ENCODE measurements around the gene GDF7.

GDF7 gene

GRCh38 chr2:20671036-20671735, 4.2 kb downstream of the GDF7 start:
- no peak overlapping the region for H3K4me3 ChIP-seq (ENCODE audit: low read depth, low read length)
- TF ChIP-seq, protein P1, sequence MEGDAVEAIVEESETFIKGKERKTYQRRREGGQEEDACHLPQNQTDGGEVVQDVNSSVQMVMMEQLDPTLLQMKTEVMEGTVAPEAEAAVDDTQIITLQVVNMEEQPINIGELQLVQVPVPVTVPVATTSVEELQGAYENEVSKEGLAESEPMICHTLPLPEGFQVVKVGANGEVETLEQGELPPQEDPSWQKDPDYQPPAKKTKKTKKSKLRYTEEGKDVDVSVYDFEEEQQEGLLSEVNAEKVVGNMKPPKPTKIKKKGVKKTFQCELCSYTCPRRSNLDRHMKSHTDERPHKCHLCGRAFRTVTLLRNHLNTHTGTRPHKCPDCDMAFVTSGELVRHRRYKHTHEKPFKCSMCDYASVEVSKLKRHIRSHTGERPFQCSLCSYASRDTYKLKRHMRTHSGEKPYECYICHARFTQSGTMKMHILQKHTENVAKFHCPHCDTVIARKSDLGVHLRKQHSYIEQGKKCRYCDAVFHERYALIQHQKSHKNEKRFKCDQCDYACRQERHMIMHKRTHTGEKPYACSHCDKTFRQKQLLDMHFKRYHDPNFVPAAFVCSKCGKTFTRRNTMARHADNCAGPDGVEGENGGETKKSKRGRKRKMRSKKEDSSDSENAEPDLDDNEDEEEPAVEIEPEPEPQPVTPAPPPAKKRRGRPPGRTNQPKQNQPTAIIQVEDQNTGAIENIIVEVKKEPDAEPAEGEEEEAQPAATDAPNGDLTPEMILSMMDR (IDR thresholded peaks at IDR 0.05; ENCODE audit: low read depth, low read length): no peak

- TF ChIP-seq, protein P1 (IDR thresholded peaks at IDR 0.05; ENCODE audit: low read depth, low read length): no peak
Measured at GRCh38 chr2:20671736-20672080, 4.8 kb downstream of the GDF7 start.

DNA sequence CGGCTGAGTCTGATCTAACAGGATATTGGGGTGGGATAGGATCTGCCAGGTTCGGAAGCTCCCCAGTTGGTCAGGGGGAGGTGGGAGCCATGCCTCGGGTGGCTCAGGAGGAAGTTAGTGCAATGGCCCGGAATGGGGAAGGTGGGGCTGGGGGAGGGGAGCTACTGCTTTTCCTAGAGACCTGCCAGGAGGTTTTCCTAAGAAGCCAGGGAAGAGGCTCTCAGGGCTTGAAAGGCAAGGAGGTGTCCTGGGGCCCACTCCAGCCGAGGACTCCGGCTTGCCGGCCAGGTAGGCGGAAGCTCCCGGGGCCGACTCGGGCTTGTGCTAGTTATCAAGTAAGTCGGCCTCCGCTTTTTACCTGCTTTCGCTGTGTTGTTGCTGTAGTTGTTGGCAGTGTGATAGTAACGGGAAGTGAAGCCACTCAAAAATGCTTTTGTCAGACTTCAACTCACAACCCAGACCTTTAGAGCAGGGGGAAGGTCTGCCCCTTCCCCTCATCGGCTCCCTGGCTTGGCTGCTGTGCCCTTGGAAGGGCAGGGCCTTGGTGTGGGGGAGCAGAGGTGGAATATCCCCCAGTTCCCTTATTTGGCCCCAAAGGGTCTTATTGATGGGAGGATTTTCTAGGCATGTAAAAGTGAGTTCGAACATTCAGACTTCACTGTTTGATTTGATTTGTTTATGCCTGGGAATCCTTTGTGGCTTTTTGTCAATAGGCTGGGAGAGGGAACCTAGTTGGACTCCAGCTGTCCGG, 5.4 kb downstream of the GDF7 start:
- TF ChIP-seq, protein P1 (IDR thresholded peaks at IDR 0.05; ENCODE audit: low read depth, low read length): no peak
- H3K4me3 ChIP-seq (ENCODE audit: low read depth, low read length): no peak overlapping the region

More at GRCh38 chr2:20671736-20672080, 4.8 kb downstream of the GDF7 start:
- no peak overlapping the region for H3K4me3 ChIP-seq (ENCODE audit: low read depth, low read length)

- TF ChIP-seq, protein P1 (IDR thresholded peaks at IDR 0.05; ENCODE audit: low read depth, low read length): no peak
- H3K4me3 ChIP-seq (ENCODE audit: low read depth, low read length): no peak overlapping the region
Measured at GRCh38 chr2:20673686-20674308, 6.9 kb downstream of the GDF7 start.

DNA sequence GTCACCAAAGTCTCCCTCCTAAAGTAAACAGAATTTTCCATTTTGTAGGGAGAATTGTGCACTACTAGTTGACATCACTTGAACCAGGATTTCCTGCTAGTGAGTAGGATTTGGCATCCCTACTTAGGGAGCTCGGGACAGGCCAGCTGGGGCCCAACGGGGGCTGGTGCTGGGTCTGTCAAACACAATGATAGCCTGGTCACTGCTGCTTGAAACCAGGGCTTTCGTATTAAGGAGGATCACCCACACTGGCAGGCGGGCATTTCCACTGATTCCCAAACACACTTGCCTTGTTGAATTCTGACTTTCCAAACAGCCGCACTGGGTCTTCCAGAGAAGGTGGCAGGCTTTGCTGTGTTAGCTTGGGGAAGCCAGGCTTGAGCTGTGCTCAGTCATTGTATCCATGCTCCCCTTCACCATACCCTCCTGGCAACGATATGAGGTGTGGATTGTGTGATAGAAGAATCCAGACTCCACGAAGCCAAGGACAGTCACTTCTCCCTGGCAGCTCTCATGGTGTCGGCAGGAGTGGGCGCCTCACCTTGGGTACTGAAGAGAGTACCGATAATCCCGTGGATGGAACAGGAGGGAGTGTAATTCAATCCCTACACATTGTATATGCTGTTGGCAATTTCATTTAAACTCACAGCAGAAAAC, 7.5 kb downstream of the GDF7 start:
- no peak overlapping the region for H3K4me3 ChIP-seq (ENCODE audit: low read depth, low read length)
- TF ChIP-seq, protein P1 (IDR thresholded peaks at IDR 0.05; ENCODE audit: low read depth, low read length): no peak

DNA sequence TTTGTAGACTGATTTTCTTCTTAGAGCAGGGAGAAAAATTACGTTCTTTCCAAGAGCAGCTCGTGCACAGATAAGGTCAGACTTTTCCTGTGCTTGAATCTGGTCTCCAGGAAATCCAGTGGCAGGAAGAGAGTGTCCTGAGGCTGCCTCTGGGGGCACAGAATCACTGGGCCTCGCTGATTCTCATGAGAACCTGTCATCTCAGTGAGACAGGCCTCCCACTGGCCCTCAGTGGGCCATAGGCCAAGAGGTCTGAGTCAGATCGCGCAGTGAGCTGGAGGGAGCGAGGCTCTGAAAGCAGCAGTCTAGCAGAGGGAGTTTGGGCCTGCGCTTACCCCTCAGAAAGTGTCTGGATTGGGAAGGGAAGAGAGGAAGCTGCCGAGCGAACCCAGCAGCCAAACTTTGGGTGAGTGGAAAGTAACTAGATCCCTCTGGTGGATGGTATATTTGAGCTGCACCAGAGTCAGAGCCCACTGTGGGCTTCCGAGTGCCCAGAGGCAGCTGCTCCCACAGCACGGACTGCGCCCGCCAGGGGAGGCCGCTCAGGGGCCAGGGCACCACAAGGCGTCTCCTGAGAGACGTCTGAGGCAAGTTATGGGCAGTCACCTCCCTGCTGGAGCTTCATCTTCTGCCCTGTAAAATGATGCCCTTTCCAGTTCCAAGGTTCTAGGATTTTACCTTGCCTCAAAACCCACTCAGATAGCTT, 8.2 kb downstream of the GDF7 start:
- H3K4me3 ChIP-seq (ENCODE audit: low read depth, low read length): no peak overlapping the region
- TF ChIP-seq, protein P1 (IDR thresholded peaks at IDR 0.05; ENCODE audit: low read depth, low read length): no peak
